ENCODE results near the gene FBXL5. TPM values are rescaled to one million over a fixed set of nuclear protein-coding genes. Genes with fewer than 3 reads are reported as not detected.
A peak's percentile ranks its signal among the peaks of the same experiment; 100 is the strongest.

The FBXL5 gene
- total and polyA plus RNA-seq, 4 donors = 24.5 to 79.7 (median 34.5) TPM

DNA sequence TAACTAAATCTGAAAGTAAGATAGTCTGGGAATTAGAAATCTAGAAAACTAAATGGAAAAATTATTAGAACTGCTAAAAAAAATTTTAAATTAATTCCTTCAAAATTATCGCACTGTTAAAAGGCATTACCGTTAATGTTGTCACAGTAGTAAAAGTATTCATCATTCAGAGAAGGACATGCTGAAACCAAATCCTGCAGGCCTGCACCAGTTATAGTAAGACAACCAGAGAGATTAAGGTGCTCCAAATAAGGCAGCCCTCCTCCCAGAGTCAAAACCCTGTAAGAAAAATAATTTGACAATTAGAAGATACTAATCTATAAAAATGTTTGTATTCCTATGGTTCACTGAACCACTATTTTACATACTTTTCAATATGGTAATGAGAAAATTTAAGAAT, 43.0 kb downstream of the FBXL5 start:
- Histone ChIP-seq H3K27me3 (ENCODE audit: control insufficient read depth in 4 of 4, insufficient read depth in 4 of 4, low read length in 3 of 4) (no peaks in the 10 kb centered on the region), H3K36me3 (ENCODE audit: control insufficient read depth in 4 of 4, insufficient read depth in 3 of 4, low read depth in 1 of 4, low read length in 3 of 4) (peaks cover 2 to 11% (median 5%) of the 10 kb centered on the region in 4 donors), H3K4me1 (ENCODE audit: control insufficient read depth in 4 of 4, insufficient read depth in 4 of 4, low read length in 3 of 4) (no peaks in the 10 kb centered on the region), H3K4me3 (ENCODE audit: low read depth in 1 of 3, low read length in 3 of 3) (no peak overlapping the region), H3K27ac (ENCODE audit: low read depth in 1 of 2, low read length in 2 of 2) (no peak overlapping the region), H3K9me3 (ENCODE audit: control insufficient read depth in 4 of 4, low read length in 3 of 4) (no peaks in the 10 kb centered on the region), H3K9ac (ENCODE audit: low read depth in 1 of 2, low read length in 2 of 2) (no peak overlapping the region)
- no peak for TF ChIP-seq SP1 (IDR thresholded peaks at IDR 0.05)
- no peak for TF ChIP-seq RAD21 (IDR thresholded peaks at IDR 0.05)
- no peak for TF ChIP-seq HNF4G (IDR thresholded peaks at IDR 0.05)
- TF ChIP-seq, protein P1, sequence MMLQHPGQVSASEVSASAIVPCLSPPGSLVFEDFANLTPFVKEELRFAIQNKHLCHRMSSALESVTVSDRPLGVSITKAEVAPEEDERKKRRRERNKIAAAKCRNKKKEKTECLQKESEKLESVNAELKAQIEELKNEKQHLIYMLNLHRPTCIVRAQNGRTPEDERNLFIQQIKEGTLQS (IDR thresholded peaks at IDR 0.05) = no peak
- DNase-seq (ENCODE audit: low spot score) = no peak
- WGBS = over 99% methylated on average over 2 of the region's 2 CpGs

DNA sequence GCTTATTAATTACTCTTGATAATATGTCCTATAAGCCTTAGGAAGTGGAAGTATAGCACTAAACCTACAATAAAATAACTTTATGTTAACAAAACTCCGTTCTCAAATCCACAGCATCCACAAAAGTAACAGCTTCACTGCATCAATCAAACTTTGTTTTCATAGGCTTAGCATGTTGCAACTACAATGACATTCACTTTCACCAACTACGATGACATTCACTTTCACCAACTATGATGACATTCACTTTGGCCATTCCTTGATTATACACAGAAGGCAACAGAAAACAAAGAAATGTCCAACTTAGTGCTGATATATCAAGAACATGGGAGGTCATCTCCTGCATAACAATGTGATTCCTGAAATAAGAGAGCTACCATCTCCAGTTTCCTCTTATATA, 44.3 kb downstream of the FBXL5 start:
- 75% methylated on average over 2 of the region's 2 CpGs for WGBS
- Histone ChIP-seq H3K9me3 (ENCODE audit: control insufficient read depth in 4 of 4, low read length in 3 of 4) (no peaks in the 10 kb centered on the region), H3K27ac (ENCODE audit: low read depth in 1 of 2, low read length in 2 of 2) (no peak overlapping the region), H3K36me3 (ENCODE audit: control insufficient read depth in 4 of 4, insufficient read depth in 3 of 4, low read depth in 1 of 4, low read length in 3 of 4) (peaks cover 2 to 9% (median 4%) of the 10 kb centered on the region in 4 donors), H3K4me1 (ENCODE audit: control insufficient read depth in 4 of 4, insufficient read depth in 4 of 4, low read length in 3 of 4) (no peaks in the 10 kb centered on the region), H3K9ac (ENCODE audit: low read depth in 1 of 2, low read length in 2 of 2) (no peak overlapping the region), H3K4me3 (ENCODE audit: low read depth in 1 of 3, low read length in 3 of 3) (no peak overlapping the region), H3K27me3 (ENCODE audit: control insufficient read depth in 4 of 4, insufficient read depth in 4 of 4, low read length in 3 of 4) (no peaks in the 10 kb centered on the region)
- no peak for DNase-seq (ENCODE audit: low spot score)
- TF ChIP-seq GABPA (IDR thresholded peaks at IDR 0.05 in 1 of 2, conservative IDR thresholded peaks at IDR 0.05 in 1 of 2) = no peak
- TF ChIP-seq YY1 (IDR thresholded peaks at IDR 0.05) = no peak
- TF ChIP-seq, protein P2, sequence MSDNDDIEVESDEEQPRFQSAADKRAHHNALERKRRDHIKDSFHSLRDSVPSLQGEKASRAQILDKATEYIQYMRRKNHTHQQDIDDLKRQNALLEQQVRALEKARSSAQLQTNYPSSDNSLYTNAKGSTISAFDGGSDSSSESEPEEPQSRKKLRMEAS (IDR thresholded peaks at IDR 0.05) = no peak
- no peak for TF ChIP-seq HNF4A (conservative IDR thresholded peaks at IDR 0.05)
- TF ChIP-seq FOXA1 (IDR thresholded peaks at IDR 0.05) = no peak
- TF ChIP-seq JUND (IDR thresholded peaks at IDR 0.05) = no peak
- no peak for TF ChIP-seq FOXA2 (IDR thresholded peaks at IDR 0.05)
- no peak for TF ChIP-seq NR2F2 (IDR thresholded peaks at IDR 0.05)
- no peak for TF ChIP-seq TAF1 (conservative IDR thresholded peaks at IDR 0.05)
- TF ChIP-seq, protein P1 (IDR thresholded peaks at IDR 0.05) = no peak
- TF ChIP-seq RXRA (IDR thresholded peaks at IDR 0.05) = no peak
- TF ChIP-seq SP1 (IDR thresholded peaks at IDR 0.05) = no peak
- no peak for TF ChIP-seq HNF4G (IDR thresholded peaks at IDR 0.05)
- TF ChIP-seq, protein P3, sequence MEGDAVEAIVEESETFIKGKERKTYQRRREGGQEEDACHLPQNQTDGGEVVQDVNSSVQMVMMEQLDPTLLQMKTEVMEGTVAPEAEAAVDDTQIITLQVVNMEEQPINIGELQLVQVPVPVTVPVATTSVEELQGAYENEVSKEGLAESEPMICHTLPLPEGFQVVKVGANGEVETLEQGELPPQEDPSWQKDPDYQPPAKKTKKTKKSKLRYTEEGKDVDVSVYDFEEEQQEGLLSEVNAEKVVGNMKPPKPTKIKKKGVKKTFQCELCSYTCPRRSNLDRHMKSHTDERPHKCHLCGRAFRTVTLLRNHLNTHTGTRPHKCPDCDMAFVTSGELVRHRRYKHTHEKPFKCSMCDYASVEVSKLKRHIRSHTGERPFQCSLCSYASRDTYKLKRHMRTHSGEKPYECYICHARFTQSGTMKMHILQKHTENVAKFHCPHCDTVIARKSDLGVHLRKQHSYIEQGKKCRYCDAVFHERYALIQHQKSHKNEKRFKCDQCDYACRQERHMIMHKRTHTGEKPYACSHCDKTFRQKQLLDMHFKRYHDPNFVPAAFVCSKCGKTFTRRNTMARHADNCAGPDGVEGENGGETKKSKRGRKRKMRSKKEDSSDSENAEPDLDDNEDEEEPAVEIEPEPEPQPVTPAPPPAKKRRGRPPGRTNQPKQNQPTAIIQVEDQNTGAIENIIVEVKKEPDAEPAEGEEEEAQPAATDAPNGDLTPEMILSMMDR (IDR thresholded peaks at IDR 0.05; ENCODE audit: low read depth, low read length, missing input control) = no peak

DNA sequence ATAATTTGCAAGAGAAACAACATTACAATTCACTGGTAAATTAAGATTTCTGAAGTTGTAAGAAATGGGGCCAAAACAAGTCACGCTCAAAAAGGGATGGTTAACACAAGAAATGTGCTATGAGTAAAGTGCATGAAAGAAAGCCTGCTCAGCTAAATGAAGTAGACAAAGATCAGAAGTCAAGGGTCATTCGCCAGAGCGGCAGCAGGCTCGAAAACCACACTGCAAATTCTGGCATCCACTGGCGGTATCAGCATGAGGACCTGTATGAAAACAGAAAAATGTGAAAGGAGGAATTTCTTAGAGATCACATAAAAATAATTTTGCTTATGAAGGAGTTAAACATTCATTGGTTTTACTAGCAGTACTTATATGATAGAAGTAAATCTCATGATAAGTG, 49.6 kb downstream of the FBXL5 start:
- H3K36me3 ChIP-seq (ENCODE audit: control insufficient read depth in 4 of 4, insufficient read depth in 3 of 4, low read depth in 1 of 4, low read length in 3 of 4) = peaks cover 0 to 23% (median 14%) of the 10 kb centered on the region in 4 donors
- no peak overlapping the region for H3K27ac ChIP-seq (ENCODE audit: low read depth in 1 of 2, low read length in 2 of 2)
- peak in 1 of 2 donors; percentile 37 for TF ChIP-seq HNF4A (conservative IDR thresholded peaks at IDR 0.05)
- TF ChIP-seq GABPA (IDR thresholded peaks at IDR 0.05 in 1 of 2, conservative IDR thresholded peaks at IDR 0.05 in 1 of 2) = no peak
- no peak for TF ChIP-seq RXRA (IDR thresholded peaks at IDR 0.05)
- no peaks in the 10 kb centered on the region for H3K4me1 ChIP-seq (ENCODE audit: control insufficient read depth in 4 of 4, insufficient read depth in 4 of 4, low read length in 3 of 4)
- H3K4me3 ChIP-seq (ENCODE audit: low read depth in 1 of 3, low read length in 3 of 3) = no peak overlapping the region
- H3K9ac ChIP-seq (ENCODE audit: low read depth in 1 of 2, low read length in 2 of 2) = no peak overlapping the region
- WGBS = 77% methylated on average over 5 of the region's 5 CpGs
- no peak for DNase-seq (ENCODE audit: low spot score)
- no peaks in the 10 kb centered on the region for H3K9me3 ChIP-seq (ENCODE audit: control insufficient read depth in 4 of 4, low read length in 3 of 4)
- no peaks in the 10 kb centered on the region for H3K27me3 ChIP-seq (ENCODE audit: control insufficient read depth in 4 of 4, insufficient read depth in 4 of 4, low read length in 3 of 4)

Data from liver (tissue), 9 donors.